B cell (primary cell): ENCODE data around the gene WBP2.

Source experiments
- EZH2 ChIP-seq: IDR thresholded peaks from 2 replicates; pipeline ENCODE4 v1.6.1; 2012; ENCODE audit warnings: borderline replicate concordance, low read depth, mild to moderate bottlenecking, moderate library complexity, low read length; ENCODE audit not compliant: insufficient read depth, poor library complexity, severe bottlenecking
- TF ChIP-seq, protein P1 (sequence below): fragments of 200-600 bp; IDR thresholded peaks from one replicate; pipeline ENCODE4 v1.8.0; 2022; ENCODE audit warnings: antibody characterized with exemption, mild to moderate bottlenecking

DNA sequence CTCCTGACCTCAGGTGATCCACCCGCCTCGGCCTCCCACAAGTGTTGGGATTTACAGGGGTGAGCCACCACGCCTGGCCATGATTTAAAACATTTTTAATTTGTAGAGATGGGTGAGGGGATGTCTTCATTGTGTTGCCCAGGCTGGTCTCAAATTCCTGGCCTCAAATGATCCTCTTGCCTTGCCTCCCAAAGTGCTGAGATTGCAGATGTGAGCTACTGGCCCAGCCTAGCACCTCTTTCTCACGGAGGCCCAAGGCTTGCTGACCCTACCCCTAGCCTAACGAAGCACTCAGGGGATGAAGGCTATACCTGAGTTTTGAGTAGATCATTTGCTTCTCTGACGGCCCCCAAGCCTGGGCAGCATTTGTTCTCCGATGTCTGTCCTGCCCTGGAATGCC is 44.0 kb downstream of the WBP2 start:
- TF ChIP-seq, protein P1, sequence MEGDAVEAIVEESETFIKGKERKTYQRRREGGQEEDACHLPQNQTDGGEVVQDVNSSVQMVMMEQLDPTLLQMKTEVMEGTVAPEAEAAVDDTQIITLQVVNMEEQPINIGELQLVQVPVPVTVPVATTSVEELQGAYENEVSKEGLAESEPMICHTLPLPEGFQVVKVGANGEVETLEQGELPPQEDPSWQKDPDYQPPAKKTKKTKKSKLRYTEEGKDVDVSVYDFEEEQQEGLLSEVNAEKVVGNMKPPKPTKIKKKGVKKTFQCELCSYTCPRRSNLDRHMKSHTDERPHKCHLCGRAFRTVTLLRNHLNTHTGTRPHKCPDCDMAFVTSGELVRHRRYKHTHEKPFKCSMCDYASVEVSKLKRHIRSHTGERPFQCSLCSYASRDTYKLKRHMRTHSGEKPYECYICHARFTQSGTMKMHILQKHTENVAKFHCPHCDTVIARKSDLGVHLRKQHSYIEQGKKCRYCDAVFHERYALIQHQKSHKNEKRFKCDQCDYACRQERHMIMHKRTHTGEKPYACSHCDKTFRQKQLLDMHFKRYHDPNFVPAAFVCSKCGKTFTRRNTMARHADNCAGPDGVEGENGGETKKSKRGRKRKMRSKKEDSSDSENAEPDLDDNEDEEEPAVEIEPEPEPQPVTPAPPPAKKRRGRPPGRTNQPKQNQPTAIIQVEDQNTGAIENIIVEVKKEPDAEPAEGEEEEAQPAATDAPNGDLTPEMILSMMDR: no peak
- no peak for TF ChIP-seq EZH2
